IMR-90 (cell line): Measurements from ENCODE around the gene FYB2. TPM values are rescaled to one million over a fixed set of nuclear protein-coding genes. Genes with fewer than 3 reads are reported as not detected.

Source experiments
- ATAC-seq: fragments of 200-7000 bp; cut with Tn5 transposase; 2 replicates; pipeline ENCODE4 v1.9.1; 2020; ENCODE audit warnings: low read depth, mild to moderate bottlenecking, moderate library complexity
- BruUV-seq: library from RNA; stranded (reverse); fragments of 400-500 nt; replicated peaks from 2 replicates; lab custom pipeline; 2021; lab: Mats Ljungman, UMichigan
- CTCF ChIA-PET: fragments of 300-600 bp; formaldehyde crosslinking; extraction: SDS; loops from one replicate; lab custom pipeline; 2021; ENCODE audit warnings: antibody characterized with exemption; lab: Yijun Ruan, JAX
- POLR2A ChIA-PET: fragments of 300-600 bp; sonication (Branson Sonifier 250); formaldehyde crosslinking; loops from one replicate; lab custom pipeline; 2022; ENCODE audit warnings: antibody characterized with exemption; ENCODE audit not compliant: unreplicated experiment; lab: Charles Lee
- DNase-seq: peaks from one replicate; pipeline ENCODE4 v3.0.0; 2013
- H2AFZ ChIP-seq: replicated peaks from 2 replicates; pipeline ENCODE3; 2013; ENCODE audit warnings: low read length, mild to moderate bottlenecking; ENCODE audit not compliant: poor library complexity
- H2AK5ac ChIP-seq: 2 replicates; pipeline ENCODE4 v1.6.1; 2013; ENCODE audit warnings: low read depth, low read length, inconsistent platforms
- H2AK9ac ChIP-seq: replicated peaks from 2 replicates; pipeline ENCODE3; 2013; ENCODE audit warnings: mild to moderate bottlenecking, low read depth, low read length, moderate library complexity; ENCODE audit not compliant: poor library complexity
- H2BK120ac ChIP-seq: 2 replicates; pipeline ENCODE4 v1.6.1; 2013; ENCODE audit warnings: low read depth, low read length, inconsistent platforms
- H2BK15ac ChIP-seq: 3 replicates; pipeline ENCODE4 v1.6.1; 2013; ENCODE audit warnings: low read depth, low read length, inconsistent platforms
- H2BK20ac ChIP-seq: 2 replicates; pipeline ENCODE4 v1.6.1; 2013; ENCODE audit warnings: low read depth, mild to moderate bottlenecking, inconsistent platforms, low read length, moderate library complexity
- H2BK5ac ChIP-seq: 2 replicates; pipeline ENCODE4 v1.6.1; 2013; ENCODE audit warnings: mild to moderate bottlenecking, low read depth, low read length, inconsistent platforms; ENCODE audit not compliant: poor library complexity, severe bottlenecking
- H3K14ac ChIP-seq: replicated peaks from 2 replicates; pipeline ENCODE4 v1.6.1; 2013; ENCODE audit warnings: low read depth, low read length, inconsistent platforms
- H3K18ac ChIP-seq: 2 replicates; pipeline ENCODE4 v1.6.1; 2013; ENCODE audit warnings: low read depth, low read length, control low read depth
- H3K23ac ChIP-seq: 2 replicates; pipeline ENCODE4 v1.6.1; 2013; ENCODE audit warnings: low read depth, low read length, inconsistent platforms
- H3K27ac ChIP-seq: 2 replicates; pipeline ENCODE4 v1.5.1; 2013; ENCODE audit warnings: mild to moderate bottlenecking, control low read depth, low read length; ENCODE audit not compliant: insufficient read depth
- H3K27me3 ChIP-seq: 2 replicates; pipeline ENCODE4 v1.6.1; 2013; ENCODE audit warnings: low read length; ENCODE audit not compliant: control insufficient read depth, insufficient read depth
- H3K36me3 ChIP-seq: 2 replicates; pipeline ENCODE4 v1.6.1; 2013; ENCODE audit warnings: low read length, mixed read lengths; ENCODE audit not compliant: control insufficient read depth, insufficient read depth
- H3K4ac ChIP-seq: 2 replicates; pipeline ENCODE4 v1.6.1; 2013; ENCODE audit warnings: low read depth, low read length, inconsistent platforms
- H3K4me1 ChIP-seq: 2 replicates; pipeline ENCODE4 v1.6.1; 2013; ENCODE audit warnings: low read length, mixed read lengths; ENCODE audit not compliant: control insufficient read depth, insufficient read depth
- H3K4me2 ChIP-seq: 2 replicates; pipeline ENCODE4 v1.6.1; 2013; ENCODE audit warnings: low read depth, mild to moderate bottlenecking, control low read depth, low read length, moderate library complexity
- H3K4me3 ChIP-seq: 2 replicates; pipeline ENCODE4 v1.5.1; 2013; ENCODE audit warnings: low read depth, mild to moderate bottlenecking, control low read depth, low read length, moderate library complexity; ENCODE audit not compliant: insufficient read depth
- H3K56ac ChIP-seq: 2 replicates; pipeline ENCODE4 v1.6.1; 2013; ENCODE audit warnings: low read length, inconsistent platforms; ENCODE audit not compliant: insufficient read depth; ENCODE audit errors: extremely low read depth
- H3K79me1 ChIP-seq, 2 experiments: 2 replicates each; pipeline ENCODE4 v1.6.1; 2013; ENCODE audit warnings: low read length in 2 of 2, inconsistent platforms in 1 of 2, low read depth in 1 of 2
- H3K9ac ChIP-seq: 2 replicates; pipeline ENCODE4 v1.6.1; 2013; ENCODE audit warnings: low read depth, low read length, control low read depth
- H3K9me1 ChIP-seq: 2 replicates; pipeline ENCODE4 v1.6.1; 2013; ENCODE audit warnings: low read length, inconsistent platforms; ENCODE audit not compliant: insufficient read depth
- H3K9me3 ChIP-seq: 2 replicates; pipeline ENCODE4 v1.6.1; 2013; ENCODE audit warnings: low read length; ENCODE audit not compliant: control insufficient read depth, insufficient read depth
- H4K20me1 ChIP-seq: 2 replicates; pipeline ENCODE4 v1.6.1; 2013; ENCODE audit warnings: low read length, inconsistent platforms; ENCODE audit not compliant: insufficient read depth
- H4K5ac ChIP-seq: 2 replicates; pipeline ENCODE4 v1.6.1; 2013; ENCODE audit warnings: mild to moderate bottlenecking, low read depth, low read length, control low read depth
- H4K8ac ChIP-seq, 2 experiments: 2 replicates each; pipeline ENCODE4 v1.6.1; 2013; ENCODE audit warnings: low read depth in 2 of 2, low read length in 2 of 2, control low read depth in 1 of 2, inconsistent platforms in 1 of 2
- H4K91ac ChIP-seq: 2 replicates; pipeline ENCODE4 v1.6.1; 2013; ENCODE audit warnings: low read depth, low read length, inconsistent platforms; ENCODE audit not compliant: insufficient read depth
- BHLHE40 ChIP-seq: fragments of 150-350 bp; IDR thresholded peaks from 2 replicates; pipeline ENCODE4 v1.6.1; 2016; ENCODE audit warnings: mild to moderate bottlenecking, low read depth, low read length
- CEBPB ChIP-seq: IDR thresholded peaks from 2 replicates; pipeline ENCODE4 v1.6.1; 2012; ENCODE audit warnings: low read depth, low read length, improper control_type of control experiment
- CHD1 ChIP-seq: IDR thresholded peaks from 2 replicates; pipeline ENCODE4 v1.6.1; 2012; ENCODE audit warnings: low read depth, low read length, improper control_type of control experiment
- FOS ChIP-seq: fragments of 150-350 bp; IDR thresholded peaks from 2 replicates; pipeline ENCODE4 v1.6.1; 2016; ENCODE audit warnings: low read depth, low read length
- MAFK ChIP-seq: IDR thresholded peaks from 2 replicates; pipeline ENCODE4 v1.6.1; 2012; ENCODE audit warnings: low read depth, low read length, improper control_type of control experiment
- MAZ ChIP-seq: IDR thresholded peaks from 2 replicates; pipeline ENCODE4 v1.6.1; 2012; ENCODE audit warnings: low read depth, mild to moderate bottlenecking, low read length, improper control_type of control experiment, moderate library complexity, borderline replicate concordance
- MXI1 ChIP-seq: IDR thresholded peaks from 2 replicates; pipeline ENCODE4 v1.6.1; 2012; ENCODE audit warnings: low read depth, mild to moderate bottlenecking, low read length, moderate library complexity, borderline replicate concordance
- NFE2L2 ChIP-seq: fragments of 150-350 bp; IDR thresholded peaks from 2 replicates; pipeline ENCODE4 v1.6.1; 2016; ENCODE audit warnings: low read depth, mild to moderate bottlenecking, low read length
- POLR2A ChIP-seq: IDR thresholded peaks from 2 replicates; pipeline ENCODE4 v1.6.1; 2012; ENCODE audit warnings: mild to moderate bottlenecking, low read depth, low read length
- RAD21 ChIP-seq: IDR thresholded peaks from 2 replicates; pipeline ENCODE4 v1.6.1; 2012; ENCODE audit warnings: low read length, improper control_type of control experiment
- RCOR1 ChIP-seq: IDR thresholded peaks from 2 replicates; pipeline ENCODE4 v1.6.1; 2012; ENCODE audit warnings: mild to moderate bottlenecking, low read length, improper control_type of control experiment; ENCODE audit not compliant: insufficient replicate concordance
- RFX5 ChIP-seq: IDR thresholded peaks from 2 replicates; pipeline ENCODE4 v1.8.0; 2012; ENCODE audit warnings: low read depth, mild to moderate bottlenecking, low read length, moderate library complexity
- SMC3 ChIP-seq: fragments of 150-350 bp; IDR thresholded peaks from 2 replicates; pipeline ENCODE4 v1.6.1; 2016; ENCODE audit warnings: low read depth, mild to moderate bottlenecking, antibody characterized with exemption, low read length, moderate library complexity
- WGBS, 2 experiments: methylation state at CpG; one replicate each; pipeline versions ENCODE4 v1.1.5 to v1.1.7; 2013; ENCODE audit warnings: missing lambda C conversion rate in 2 of 2; ENCODE audit not compliant: insufficient read length in 1 of 2; ENCODE audit errors: extremely low coverage in 2 of 2; 5-methylcytosine and 5-hydroxymethylcytosine counted together
- dilution Hi-C: fragments of 300-500 bp; cut with HindIII; formaldehyde crosslinking; loops from one replicate; pipeline ENCODE4 v1.14.3; 2018; ENCODE audit warnings: low sequenced_read_pairs; ENCODE audit not compliant: unreplicated experiment
- in situ Hi-C: fragments of 300-500 bp; cut with MboI; formaldehyde crosslinking; loops from 3 replicates; pipeline ENCODE4 v1.14.3; 2019; ENCODE audit warnings: low sequenced_read_pairs, inconsistent platforms, mixed read lengths
- intact Hi-C: fragments of 100-400 bp; cut with micrococcal nuclease; formaldehyde crosslinking; loops from 2 replicates; pipeline ENCODE4 v1.10.0; 2022
- polyA plus RNA-seq, 3 experiments: library from polyadenylated mRNA; depleted of rRNA; stranded (reverse); fragments of >200 nt; gene quantifications; 2 replicates each; pipeline ENCODE4 v1.2.3, GENCODE V29; 2012; ENCODE audit warnings: low replicate concordance in 1 of 3
- total RNA-seq: library from RNA; depleted of rRNA; stranded (reverse); fragments of >200 nt; gene quantifications from 2 replicates; pipeline ENCODE4 v1.2.3, GENCODE V29; 2012
- TF ChIP-seq, protein P1 (sequence below): fragments of 150-350 bp; IDR thresholded peaks from 2 replicates; pipeline ENCODE4 v1.6.1; 2017; ENCODE audit warnings: mild to moderate bottlenecking, antibody characterized with exemption, low read length, low read depth
- TF ChIP-seq, protein P2 (sequence below): fragments of 150-350 bp; IDR thresholded peaks from 2 replicates; pipeline ENCODE4 v1.6.1; 2016; ENCODE audit warnings: low read depth, mild to moderate bottlenecking, low read length, moderate library complexity, borderline replicate concordance
- TF ChIP-seq, protein P3 (sequence below): conservative IDR thresholded peaks from 2 replicates; pipeline ENCODE4 v1.5.1; 2012; ENCODE audit warnings: mild to moderate bottlenecking, low read depth, low read length, improper control_type of control experiment

The FYB2 gene
- total and polyA plus RNA-seq, 2 of the 4 experiments (the other 2 are of a cell fraction): under 0.01 TPM; not detected in 1

DNA sequence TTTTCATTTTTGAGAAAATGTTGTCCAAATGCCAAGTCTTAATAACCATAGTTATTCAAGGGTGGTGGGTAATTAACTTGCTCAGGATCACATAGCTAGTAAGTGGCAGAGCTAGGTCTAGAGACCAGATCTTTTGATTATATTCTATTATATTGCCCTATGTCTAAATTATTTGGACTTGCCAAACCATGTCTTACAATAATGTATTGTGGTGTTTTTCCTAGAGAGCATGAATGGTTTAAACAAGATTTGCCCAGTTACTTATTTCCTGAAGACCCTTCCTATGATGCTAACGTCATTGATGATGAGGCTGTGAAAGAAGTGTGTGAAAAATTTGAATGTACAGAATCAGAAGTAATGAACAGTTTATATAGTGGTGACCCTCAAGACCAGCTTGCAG, 115.5 kb downstream of the FYB2 start:
- Histone ChIP-seq H3K23ac (no peak overlapping the region), H4K20me1 (no peaks in the 10 kb centered on the region), H3K4me3 (no peak overlapping the region), H2BK5ac (no peak overlapping the region), H4K8ac (no peak overlapping the region), H3K36me3 (peaks cover 6% of the 10 kb centered on the region), H3K79me1 (no peaks in the 10 kb centered on the region), H3K4me1 (no peaks in the 10 kb centered on the region), H3K14ac (no peak overlapping the region), H3K27me3 (no peaks in the 10 kb centered on the region), H3K9me1 (no peaks in the 10 kb centered on the region), H3K56ac (no peak overlapping the region), H2AK9ac (no peak overlapping the region), H4K5ac (no peak overlapping the region), H2BK20ac (no peak overlapping the region), H3K9me3 (peaks cover 13% of the 10 kb centered on the region), H2AK5ac (no peak overlapping the region), H3K27ac (no peak overlapping the region), H3K18ac (no peak overlapping the region), H2BK120ac (no peak overlapping the region), H3K4ac (no peak overlapping the region), H2BK15ac (no peak overlapping the region), H4K91ac (no peak overlapping the region), H2AFZ (no peak overlapping the region), H3K4me2 (no peak overlapping the region), H3K9ac (no peak overlapping the region)
- POLR2A ChIA-PET: no interaction called here
- TF ChIP-seq POLR2A (no peak), RCOR1 (no peak), MAFK (no peak), CEBPB (no peak), RAD21 (no peak), SMC3 (no peak), BHLHE40 (no peak), NFE2L2 (no peak), MXI1 (no peak), FOS (no peak), RFX5 (no peak), CHD1 (no peak), MAZ (no peak)
- TF ChIP-seq, protein P1, sequence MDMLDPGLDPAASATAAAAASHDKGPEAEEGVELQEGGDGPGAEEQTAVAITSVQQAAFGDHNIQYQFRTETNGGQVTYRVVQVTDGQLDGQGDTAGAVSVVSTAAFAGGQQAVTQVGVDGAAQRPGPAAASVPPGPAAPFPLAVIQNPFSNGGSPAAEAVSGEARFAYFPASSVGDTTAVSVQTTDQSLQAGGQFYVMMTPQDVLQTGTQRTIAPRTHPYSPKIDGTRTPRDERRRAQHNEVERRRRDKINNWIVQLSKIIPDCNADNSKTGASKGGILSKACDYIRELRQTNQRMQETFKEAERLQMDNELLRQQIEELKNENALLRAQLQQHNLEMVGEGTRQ: no peak
- TF ChIP-seq, protein P2, sequence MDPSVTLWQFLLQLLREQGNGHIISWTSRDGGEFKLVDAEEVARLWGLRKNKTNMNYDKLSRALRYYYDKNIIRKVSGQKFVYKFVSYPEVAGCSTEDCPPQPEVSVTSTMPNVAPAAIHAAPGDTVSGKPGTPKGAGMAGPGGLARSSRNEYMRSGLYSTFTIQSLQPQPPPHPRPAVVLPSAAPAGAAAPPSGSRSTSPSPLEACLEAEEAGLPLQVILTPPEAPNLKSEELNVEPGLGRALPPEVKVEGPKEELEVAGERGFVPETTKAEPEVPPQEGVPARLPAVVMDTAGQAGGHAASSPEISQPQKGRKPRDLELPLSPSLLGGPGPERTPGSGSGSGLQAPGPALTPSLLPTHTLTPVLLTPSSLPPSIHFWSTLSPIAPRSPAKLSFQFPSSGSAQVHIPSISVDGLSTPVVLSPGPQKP: no peak
- TF ChIP-seq, protein P3, sequence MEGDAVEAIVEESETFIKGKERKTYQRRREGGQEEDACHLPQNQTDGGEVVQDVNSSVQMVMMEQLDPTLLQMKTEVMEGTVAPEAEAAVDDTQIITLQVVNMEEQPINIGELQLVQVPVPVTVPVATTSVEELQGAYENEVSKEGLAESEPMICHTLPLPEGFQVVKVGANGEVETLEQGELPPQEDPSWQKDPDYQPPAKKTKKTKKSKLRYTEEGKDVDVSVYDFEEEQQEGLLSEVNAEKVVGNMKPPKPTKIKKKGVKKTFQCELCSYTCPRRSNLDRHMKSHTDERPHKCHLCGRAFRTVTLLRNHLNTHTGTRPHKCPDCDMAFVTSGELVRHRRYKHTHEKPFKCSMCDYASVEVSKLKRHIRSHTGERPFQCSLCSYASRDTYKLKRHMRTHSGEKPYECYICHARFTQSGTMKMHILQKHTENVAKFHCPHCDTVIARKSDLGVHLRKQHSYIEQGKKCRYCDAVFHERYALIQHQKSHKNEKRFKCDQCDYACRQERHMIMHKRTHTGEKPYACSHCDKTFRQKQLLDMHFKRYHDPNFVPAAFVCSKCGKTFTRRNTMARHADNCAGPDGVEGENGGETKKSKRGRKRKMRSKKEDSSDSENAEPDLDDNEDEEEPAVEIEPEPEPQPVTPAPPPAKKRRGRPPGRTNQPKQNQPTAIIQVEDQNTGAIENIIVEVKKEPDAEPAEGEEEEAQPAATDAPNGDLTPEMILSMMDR: no peak
- no peak for ATAC-seq
- WGBS, 2 experiments: no CpG with 5 or more reads among the region's 1 CpG
- intact Hi-C loops (no loop called here), in situ Hi-C loops (loop anchor here (10.0 kb wide), 1 partner anchor 1419 kb away; no protein-coding TSS in a partner anchor), dilution Hi-C loops (no loop called here)
- DNase-seq: no peak
- CTCF ChIA-PET: no interaction called here
- BruUV-seq: no TSS peak
